K562 (cell line): ENCODE measurements around the gene WNT6. TPM values are rescaled to one million over a fixed set of nuclear protein-coding genes. Genes with fewer than 3 reads are reported as not detected.

ENCODE experiments used
- ATAC-seq: fragments of 200-7000 bp; cut with Tn5 transposase; 3 replicates; pipeline ENCODE4 v1.9.1; 2020; ENCODE audit warnings: moderate library complexity
- BruUV-seq: library from RNA; stranded (reverse); fragments of 400-500 nt; replicated peaks from 2 replicates; lab custom pipeline; 2021; lab: Mats Ljungman, UMichigan
- CTCF ChIA-PET: fragments of 300-600 bp; formaldehyde crosslinking; extraction: SDS; loops from one replicate; lab custom pipeline; 2021; ENCODE audit warnings: low intra/inter-chr PET ratio; lab: Yijun Ruan, JAX
- POLR2A ChIA-PET: fragments of 300-600, 350-650 bp; sonication (Branson Sonifier 250); formaldehyde crosslinking; extraction: SDS; loops from one replicate; lab custom pipeline; 2021; ENCODE audit warnings: antibody characterized with exemption, inconsistent platforms; lab: Yijun Ruan, JAX
- DNase-seq, 4 experiments: peaks; one replicate each; pipeline versions ENCODE4 v3.0.0 to v3.0.0-alpha.2; 2011 to 2018; ENCODE audit warnings: low spot score in 3 of 4, mixed read lengths in 3 of 4; ENCODE audit errors: extremely low read depth in 1 of 4
- FAIRE-seq: peaks from 2 replicates; lab custom pipeline; 2011; peaks lifted over from hg19 to GRCh38; lab: Jason Lieb, UNC
- H2AFZ ChIP-seq: 2 replicates; pipeline ENCODE4 v1.6.0; 2011; ENCODE audit warnings: low read depth, low read length, control low read depth, inconsistent platforms
- H3K27ac ChIP-seq: fragments of 200-600 bp; 3 replicates; pipeline ENCODE4 v1.8.0; 2011; ENCODE audit warnings: low read depth, mild to moderate bottlenecking, control low read depth, inconsistent platforms, low read length, moderate library complexity, mixed read lengths; ENCODE audit errors: extremely low read depth
- H3K27me3 ChIP-seq, 2 experiments: fragments of 300-600 bp in 1 of 2; 2 replicates in 1 of 2; 3 replicates in 1 of 2; pipeline versions ENCODE4 v1.6.0 to v1.8.0; 2011; ENCODE audit warnings: inconsistent platforms in 2 of 2, low read length in 2 of 2, mild to moderate bottlenecking in 1 of 2, mixed read lengths in 1 of 2, moderate library complexity in 1 of 2; ENCODE audit not compliant: control insufficient read depth in 2 of 2, insufficient read depth in 2 of 2
- H3K36me3 ChIP-seq: fragments of 300-600 bp; 3 replicates; pipeline ENCODE4 v1.8.0; 2011; ENCODE audit warnings: mild to moderate bottlenecking, low read length, inconsistent platforms; ENCODE audit not compliant: control insufficient read depth, insufficient read depth
- H3K4me1 ChIP-seq, 2 experiments: fragments of 200-600 bp in 1 of 2; replicated peaks in 1 of 2; 2 replicates in 1 of 2; 3 replicates in 1 of 2; pipeline versions ENCODE4 v1.5.1 to v1.8.0; 2011; ENCODE audit warnings: inconsistent platforms in 2 of 2, low read length in 2 of 2, mild to moderate bottlenecking in 1 of 2, mixed read lengths in 1 of 2, moderate library complexity in 1 of 2; ENCODE audit not compliant: control insufficient read depth in 2 of 2, insufficient read depth in 2 of 2
- H3K4me2 ChIP-seq: 2 replicates; pipeline ENCODE4 v1.6.1; 2011; ENCODE audit warnings: low read length, control low read depth, inconsistent platforms, mixed read lengths; ENCODE audit not compliant: insufficient read depth
- H3K4me3 ChIP-seq: fragments of 200-600 bp; sonication (generic), shearing (Covaris generic); 2 replicates; pipeline ENCODE4 v1.5.1; 2016; ENCODE audit warnings: control low read depth, inconsistent platforms
- H3K79me2 ChIP-seq: fragments of 200-600 bp; 3 replicates; pipeline ENCODE4 v1.8.0; 2011; ENCODE audit warnings: low read length, inconsistent platforms; ENCODE audit not compliant: control insufficient read depth, insufficient read depth
- H3K9ac ChIP-seq, 2 experiments: 2 replicates each; pipeline versions ENCODE4 v1.6.0 to v1.6.1; 2011; ENCODE audit warnings: low read depth in 2 of 2, low read length in 2 of 2, control low read depth in 1 of 2, inconsistent platforms in 1 of 2, mild to moderate bottlenecking in 1 of 2, mixed read lengths in 1 of 2; ENCODE audit not compliant: insufficient read depth in 1 of 2
- H3K9me1 ChIP-seq: one replicate; pipeline ENCODE4 v1.6.0; 2011; ENCODE audit warnings: inconsistent platforms, mild to moderate bottlenecking, low read length, moderate library complexity; ENCODE audit not compliant: control insufficient read depth, insufficient read depth
- H3K9me3 ChIP-seq: replicated peaks from 2 replicates; pipeline ENCODE4 v1.5.1; 2011; ENCODE audit warnings: low read depth, low read length, inconsistent platforms; ENCODE audit not compliant: control insufficient read depth, insufficient read depth
- H4K20me1 ChIP-seq: replicated peaks from 2 replicates; pipeline ENCODE4 v1.6.1; 2011; ENCODE audit warnings: low read length, inconsistent platforms, mixed read lengths; ENCODE audit not compliant: control insufficient read depth, insufficient read depth
- DPF2 ChIP-seq: fragments of 450-650 bp; IDR thresholded peaks from 2 replicates; pipeline ENCODE4 v1.6.1; 2016
- MAFF ChIP-seq: IDR thresholded peaks from 2 replicates; pipeline ENCODE4 v1.6.1; 2012; ENCODE audit warnings: low read length, improper control_type of control experiment
- SMARCA5 ChIP-seq: fragments of 450-650 bp; IDR thresholded peaks from 2 replicates; pipeline ENCODE4 v1.6.1; 2016
- SREBF1 ChIP-seq: fragments of 150-350 bp; IDR thresholded peaks from 2 replicates; pipeline ENCODE4 v1.6.1; 2014; ENCODE audit warnings: antibody characterized with exemption, low read depth, low read length, borderline replicate concordance
- WGBS: fragments of 100-300 bp; shearing (Covaris generic); methylation state at CpG from one replicate; pipeline ENCODE4 v1.1.6; 2016; ENCODE audit warnings: low coverage, mixed read lengths; ENCODE audit not compliant: insufficient coverage; ENCODE audit errors: missing lambda C conversion rate; 5-methylcytosine and 5-hydroxymethylcytosine counted together
- in situ Hi-C: fragments of 300-500 bp; cut with MboI; formaldehyde crosslinking; loops from 4 replicates; pipeline ENCODE4 v1.15.0; 2018; ENCODE audit warnings: inconsistent platforms, mixed read lengths
- intact Hi-C: fragments of 100-400 bp; cut with micrococcal nuclease; formaldehyde crosslinking; loops from 2 replicates; pipeline ENCODE4 v1.14.2; 2022
- polyA plus RNA-seq, 8 experiments: library from polyadenylated mRNA; depleted of rRNA in 4 of 8; stranded (reverse) in 5 of 8; unstranded in 3 of 8; fragments of >200 nt; fragmentation: Nextera tagmentation in 2 of 8; fragmentation: Illumina TruSeq in 1 of 8; extraction: Ambion mirVana in 2 of 8; extraction: Trizol in 1 of 8; gene quantifications; 2 replicates each; pipeline versions ENCODE4 v1.2.1 to v1.2.3, GENCODE V29; 2011 to 2014; ENCODE audit warnings: inconsistent platforms in 1 of 8, missing spikeins in 1 of 8
- total RNA-seq, 7 experiments: library from RNA; depleted of rRNA in 6 of 7; stranded (reverse); fragments of >200 nt in 6 of 7; fragmentation: Illumina TruSeq in 2 of 7; extraction: Trizol in 2 of 7; gene quantifications; 2 replicates each; pipeline versions ENCODE4 v1.2.1 to v1.2.3, GENCODE V29; 2011 to 2021; ENCODE audit warnings: low replicate concordance in 1 of 7
- TF ChIP-seq, protein P1 (sequence below): fragments of 450-650 bp; IDR thresholded peaks from 2 replicates; pipeline ENCODE4 v1.6.1; 2016; ENCODE audit warnings: mild to moderate bottlenecking

Gene WNT6
- total and polyA plus RNA-seq, 9 of the 15 experiments (the other 6 are each of a cell fraction or from before 2014, with no cell fraction given) = not detected

- ATAC-seq = no peak
- Histone ChIP-seq H3K4me2 (no peak overlapping the region), H2AFZ (no peak overlapping the region), H3K4me1 (peaks cover 0 to 14% of the 10 kb centered on the region in 2 experiments; a peak in 3 of 5 replicates), H3K27me3 (peaks cover 6 to 38% of the 10 kb centered on the region in 2 experiments; a peak in 3 of 5 replicates), H3K79me2 (no peaks in the 10 kb centered on the region), H3K27ac (no peak overlapping the region), H3K36me3 (no peaks in the 10 kb centered on the region), H4K20me1 (no peaks in the 10 kb centered on the region), H3K9ac (no peak overlapping the region), H3K9me1 (no peaks in the 10 kb centered on the region), H3K9me3 (no peaks in the 10 kb centered on the region), H3K4me3 (no peak overlapping the region)
- POLR2A ChIA-PET = no interaction called here
- BruUV-seq = no TSS peak
- 6% methylated on average over 13 of the region's 60 CpGs for WGBS
- CTCF ChIA-PET = no interaction called here
- intact Hi-C loops = no loop called here
- DNase-seq = no peak
- no peak for TF ChIP-seq SMARCA5
- no peak for TF ChIP-seq DPF2
- no peak for TF ChIP-seq MAFF
- no peak for TF ChIP-seq SREBF1
- TF ChIP-seq, protein P1, sequence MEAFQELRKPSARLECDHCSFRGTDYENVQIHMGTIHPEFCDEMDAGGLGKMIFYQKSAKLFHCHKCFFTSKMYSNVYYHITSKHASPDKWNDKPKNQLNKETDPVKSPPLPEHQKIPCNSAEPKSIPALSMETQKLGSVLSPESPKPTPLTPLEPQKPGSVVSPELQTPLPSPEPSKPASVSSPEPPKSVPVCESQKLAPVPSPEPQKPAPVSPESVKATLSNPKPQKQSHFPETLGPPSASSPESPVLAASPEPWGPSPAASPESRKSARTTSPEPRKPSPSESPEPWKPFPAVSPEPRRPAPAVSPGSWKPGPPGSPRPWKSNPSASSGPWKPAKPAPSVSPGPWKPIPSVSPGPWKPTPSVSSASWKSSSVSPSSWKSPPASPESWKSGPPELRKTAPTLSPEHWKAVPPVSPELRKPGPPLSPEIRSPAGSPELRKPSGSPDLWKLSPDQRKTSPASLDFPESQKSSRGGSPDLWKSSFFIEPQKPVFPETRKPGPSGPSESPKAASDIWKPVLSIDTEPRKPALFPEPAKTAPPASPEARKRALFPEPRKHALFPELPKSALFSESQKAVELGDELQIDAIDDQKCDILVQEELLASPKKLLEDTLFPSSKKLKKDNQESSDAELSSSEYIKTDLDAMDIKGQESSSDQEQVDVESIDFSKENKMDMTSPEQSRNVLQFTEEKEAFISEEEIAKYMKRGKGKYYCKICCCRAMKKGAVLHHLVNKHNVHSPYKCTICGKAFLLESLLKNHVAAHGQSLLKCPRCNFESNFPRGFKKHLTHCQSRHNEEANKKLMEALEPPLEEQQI = no peak
- FAIRE-seq = no peak
- in situ Hi-C loops = no loop called here
These were observed 12.0 kb downstream of the WNT6 start for GRCh38 chr2:218871345-218872302.
